GM08714 (cell line): ENCODE measurements around the gene IL1RAPL1.
"Not testable (repeated sequence)": the region's sequence is repeated elsewhere in the genome, so short reads cannot be mapped to it uniquely, and the experiment has no call there.

Experiments
- H3K4me3 ChIP-seq: fragments of 200-500 bp; sonication (Bioruptor generic); 2 replicates; pipeline ENCODE4 v1.5.1; 2014; ENCODE audit warnings: mild to moderate bottlenecking, low read length, inconsistent platforms
- ZNF274 ChIP-seq: IDR thresholded peaks from 2 replicates; pipeline ENCODE4 v1.6.1; 2012; ENCODE audit warnings: mild to moderate bottlenecking, low read depth, low read length

The IL1RAPL1 gene

DNA sequence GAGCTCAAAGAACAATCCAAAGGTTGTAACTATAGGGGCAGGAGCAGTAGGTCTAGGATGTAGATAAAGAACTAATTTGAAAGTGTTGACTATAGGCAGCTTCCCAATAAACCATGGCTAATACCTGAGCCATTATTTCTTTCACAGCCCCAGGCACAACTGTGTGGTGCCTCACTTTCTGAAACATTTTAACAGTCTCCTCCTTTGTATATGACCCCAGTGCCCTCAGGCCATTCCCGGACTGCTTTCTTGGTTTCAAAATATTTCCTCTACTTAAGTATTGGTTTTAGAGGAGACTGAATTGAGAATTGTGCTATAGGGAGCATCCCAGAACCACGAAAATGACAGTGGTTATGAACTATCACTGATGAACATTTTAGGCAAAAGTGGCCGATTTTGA, 728.7 kb downstream of the IL1RAPL1 start:
- no peak for TF ChIP-seq ZNF274
- no peak overlapping the region for H3K4me3 ChIP-seq

DNA sequence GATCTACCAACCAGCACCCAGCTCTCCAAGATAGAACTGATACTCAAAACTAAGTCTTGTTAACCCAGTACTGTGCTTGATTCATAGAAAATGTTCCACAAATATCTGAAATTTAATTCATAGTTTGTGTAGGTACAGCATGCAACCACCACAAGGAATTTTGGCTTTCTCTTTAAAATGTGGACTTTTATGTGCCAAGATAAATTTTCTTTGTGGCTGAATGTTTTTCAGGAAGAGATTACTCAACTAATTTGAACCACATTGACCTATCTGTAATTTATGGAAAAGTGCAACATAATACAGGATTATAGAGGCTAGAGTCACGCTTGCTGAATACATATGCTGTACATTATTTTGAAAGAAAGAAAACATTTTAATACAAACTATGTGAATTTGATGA, 730.8 kb downstream of the IL1RAPL1 start:
- TF ChIP-seq ZNF274, result no peak
- H3K4me3 ChIP-seq, result no peak overlapping the region

DNA sequence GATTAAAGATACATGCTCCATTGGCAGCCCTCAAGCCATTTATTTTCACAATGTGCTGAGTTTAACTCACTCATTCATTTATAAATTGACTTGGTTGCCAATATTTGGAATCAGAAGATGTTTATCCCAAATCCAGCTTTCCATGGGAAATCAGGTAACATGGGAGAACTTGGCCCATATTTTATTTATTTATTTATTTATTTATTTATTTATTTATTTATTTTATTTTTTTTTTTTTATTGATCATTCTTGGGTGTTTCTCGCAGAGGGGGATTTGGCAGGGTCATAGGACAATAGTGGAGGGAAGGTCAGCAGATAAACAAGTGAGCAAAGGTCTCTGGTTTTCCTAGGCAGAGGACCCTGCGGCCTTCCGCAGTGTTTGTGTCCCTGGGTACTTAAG, 745.2 kb downstream of the IL1RAPL1 start:
- H3K4me3 ChIP-seq, result not testable (repeated sequence)

DNA sequence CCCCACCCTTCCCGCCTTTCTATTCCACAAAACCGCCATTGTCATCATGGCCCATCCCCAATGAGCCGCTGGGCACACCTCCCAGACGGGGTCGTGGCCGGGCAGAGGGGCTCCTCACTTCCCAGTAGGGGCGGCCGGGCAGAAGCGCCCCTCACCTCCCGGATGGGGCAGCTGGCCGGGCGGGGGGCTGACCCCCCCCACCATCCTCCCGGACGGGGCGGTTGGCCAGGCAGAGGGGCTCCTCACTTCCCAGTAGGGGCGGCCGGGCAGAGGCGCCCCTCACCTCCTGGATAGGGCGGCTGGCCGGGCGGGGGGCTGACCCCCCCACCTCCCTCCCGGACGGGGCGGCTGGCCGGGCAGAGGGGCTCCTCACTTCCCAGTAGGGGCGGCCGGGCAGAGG, 745.8 kb downstream of the IL1RAPL1 start:
- not testable (repeated sequence) for H3K4me3 ChIP-seq

DNA sequence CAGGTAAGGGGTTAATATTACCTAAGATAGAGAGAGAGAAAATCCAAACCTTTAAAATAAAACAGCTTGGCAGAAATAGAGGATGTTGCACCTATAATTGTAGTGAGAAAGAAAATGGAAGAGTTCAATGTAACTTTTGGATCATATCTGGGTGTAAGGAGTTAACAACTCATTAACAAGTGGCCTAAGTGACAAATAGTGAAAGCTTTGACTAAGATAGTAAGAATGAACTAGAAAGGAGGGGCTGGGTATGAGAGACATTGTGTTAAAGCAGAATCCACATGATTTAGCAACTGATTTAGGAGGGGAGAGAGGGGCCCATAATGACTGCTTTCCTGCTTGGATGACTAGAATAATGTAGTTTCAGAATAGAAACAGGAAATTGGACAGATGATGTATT, 761.0 kb downstream of the IL1RAPL1 start:
- H3K4me3 ChIP-seq, result no peak overlapping the region
- TF ChIP-seq ZNF274, result no peak

DNA sequence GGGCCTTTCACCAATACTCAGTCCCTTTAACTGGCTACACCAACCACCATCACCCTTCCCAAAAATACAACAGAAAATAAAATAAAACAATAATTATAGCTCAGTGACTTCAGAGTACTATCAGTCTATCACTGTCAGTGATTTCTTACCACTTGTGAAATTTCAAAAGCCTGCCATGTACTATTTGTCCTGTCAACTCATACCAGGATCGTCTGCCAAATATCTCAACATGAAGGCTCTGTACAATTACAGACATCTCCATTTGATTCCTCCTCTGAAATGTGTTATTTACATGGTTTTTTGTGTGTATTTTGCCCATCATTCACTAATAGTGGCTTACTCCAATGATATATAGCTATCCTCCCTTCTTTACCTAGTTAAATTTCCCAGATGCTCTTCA, 772.0 kb downstream of the IL1RAPL1 start:
- no peak for TF ChIP-seq ZNF274
- no peak overlapping the region for H3K4me3 ChIP-seq

DNA sequence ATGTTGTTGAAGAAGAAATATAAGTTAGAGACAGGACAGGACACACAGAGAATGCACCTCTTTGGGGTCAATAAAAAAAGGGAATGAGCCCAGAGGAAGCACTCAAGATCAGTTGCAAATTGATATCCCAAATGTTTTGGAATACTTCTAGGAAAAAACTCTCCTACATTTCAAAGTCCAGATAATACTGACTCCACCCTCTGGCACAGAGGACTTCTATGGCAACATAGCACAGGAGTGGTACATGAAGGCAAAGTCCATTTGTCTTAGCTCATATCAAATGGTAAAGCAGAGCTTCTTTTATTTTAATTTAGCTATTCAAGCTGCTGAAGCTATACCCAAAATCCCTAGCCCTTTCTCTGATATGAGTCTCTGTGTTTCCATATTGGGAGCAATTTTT, 787.5 kb downstream of the IL1RAPL1 start:
- not testable (repeated sequence) for H3K4me3 ChIP-seq

DNA sequence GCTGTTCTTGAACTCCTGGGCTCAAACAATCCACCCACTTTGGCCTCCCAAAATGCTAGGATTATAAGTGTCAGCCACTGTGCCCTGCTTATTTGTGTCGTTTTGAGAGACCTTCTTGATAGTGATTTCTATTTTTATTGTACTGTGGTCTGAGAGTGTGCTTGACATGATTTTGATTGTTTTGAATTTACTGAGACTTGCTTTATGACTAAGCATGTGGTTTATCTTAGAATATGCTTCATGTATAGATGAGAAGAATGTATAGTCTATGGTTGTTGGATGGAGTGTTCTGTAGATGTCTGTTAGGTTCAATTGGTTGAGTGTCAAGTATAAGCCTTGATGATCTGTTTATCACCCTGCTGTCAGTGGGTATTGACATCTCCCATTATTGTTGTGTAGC, 789.3 kb downstream of the IL1RAPL1 start:
- H3K4me3 ChIP-seq, result no peak overlapping the region
- TF ChIP-seq ZNF274, result no peak

DNA sequence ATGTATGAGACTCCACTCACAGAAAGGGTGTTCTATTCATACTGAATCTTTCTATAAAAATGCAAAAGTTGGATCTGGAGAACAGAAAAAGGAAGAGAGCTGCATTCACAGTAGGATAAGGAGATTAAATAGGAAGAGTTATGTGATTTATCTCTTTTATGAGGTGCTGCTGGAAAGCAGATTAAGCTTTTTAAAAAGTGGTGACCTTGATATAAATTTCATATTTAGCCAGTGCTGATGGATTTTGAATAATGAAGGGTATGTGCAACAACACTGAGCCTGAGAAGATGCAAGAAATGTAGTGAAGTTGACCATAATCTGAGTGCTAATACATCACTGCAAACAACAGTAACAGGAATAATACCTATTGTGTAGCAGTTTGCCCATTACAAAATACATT, 795.6 kb downstream of the IL1RAPL1 start:
- H3K4me3 ChIP-seq, result no peak overlapping the region
- no peak for TF ChIP-seq ZNF274

DNA sequence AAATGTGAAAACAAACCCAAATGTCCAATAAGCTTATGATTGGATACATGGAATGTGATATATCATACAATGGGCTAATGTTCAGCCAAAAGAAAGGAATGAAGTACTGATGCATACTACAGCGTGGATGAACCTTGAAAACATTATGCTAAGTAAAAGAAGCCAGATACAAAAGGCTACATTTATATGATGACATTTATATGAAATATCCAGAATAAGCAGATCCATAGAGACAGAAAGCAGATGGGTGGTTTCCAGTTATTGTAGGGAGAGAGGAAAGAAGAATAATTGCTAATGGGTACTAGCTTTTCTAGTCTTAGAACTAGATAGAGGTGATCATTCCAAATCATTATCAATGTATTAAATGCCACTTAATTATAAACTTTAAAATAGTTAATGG, 801.3 kb downstream of the IL1RAPL1 start:
- TF ChIP-seq ZNF274, result no peak
- no peak overlapping the region for H3K4me3 ChIP-seq

DNA sequence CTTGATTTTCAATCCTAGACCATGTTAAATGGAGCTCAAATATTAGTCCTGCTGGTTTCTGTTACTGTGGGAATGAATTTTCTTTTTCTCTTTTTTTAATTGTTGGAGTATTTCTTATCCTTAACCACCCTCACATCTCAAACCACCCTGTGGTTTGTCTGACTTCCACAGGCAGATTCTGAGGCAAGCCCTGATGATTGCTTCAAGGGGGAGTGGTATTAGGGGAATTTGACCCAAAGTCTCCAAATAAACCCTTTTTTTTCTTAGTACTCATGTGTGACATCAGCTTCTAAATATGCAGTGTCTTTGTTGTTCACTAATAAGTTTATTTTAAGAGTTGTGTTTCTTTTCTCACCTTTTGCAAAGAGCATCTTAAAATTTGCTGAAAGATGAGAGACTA, 810.3 kb downstream of the IL1RAPL1 start:
- TF ChIP-seq ZNF274, result no peak
- H3K4me3 ChIP-seq, result no peak overlapping the region

DNA sequence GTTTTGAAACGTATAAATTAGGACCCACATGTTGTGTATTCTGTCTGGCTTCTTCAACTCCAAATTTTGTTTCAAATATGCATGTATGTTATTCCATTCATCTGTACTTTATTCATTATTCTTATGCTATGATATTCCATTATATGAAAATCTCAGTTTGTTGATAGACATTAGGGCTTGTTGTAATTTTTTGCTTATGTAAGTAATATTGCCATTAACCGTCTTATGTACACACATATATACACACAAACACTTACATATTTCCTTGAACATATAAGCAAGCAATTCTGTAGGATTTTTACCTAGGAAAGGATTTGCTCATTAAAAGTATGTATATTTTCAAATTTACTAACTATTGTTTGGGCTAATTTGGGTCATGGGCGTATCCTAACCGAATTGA, 820.1 kb downstream of the IL1RAPL1 start:
- TF ChIP-seq ZNF274, result no peak
- no peak overlapping the region for H3K4me3 ChIP-seq

DNA sequence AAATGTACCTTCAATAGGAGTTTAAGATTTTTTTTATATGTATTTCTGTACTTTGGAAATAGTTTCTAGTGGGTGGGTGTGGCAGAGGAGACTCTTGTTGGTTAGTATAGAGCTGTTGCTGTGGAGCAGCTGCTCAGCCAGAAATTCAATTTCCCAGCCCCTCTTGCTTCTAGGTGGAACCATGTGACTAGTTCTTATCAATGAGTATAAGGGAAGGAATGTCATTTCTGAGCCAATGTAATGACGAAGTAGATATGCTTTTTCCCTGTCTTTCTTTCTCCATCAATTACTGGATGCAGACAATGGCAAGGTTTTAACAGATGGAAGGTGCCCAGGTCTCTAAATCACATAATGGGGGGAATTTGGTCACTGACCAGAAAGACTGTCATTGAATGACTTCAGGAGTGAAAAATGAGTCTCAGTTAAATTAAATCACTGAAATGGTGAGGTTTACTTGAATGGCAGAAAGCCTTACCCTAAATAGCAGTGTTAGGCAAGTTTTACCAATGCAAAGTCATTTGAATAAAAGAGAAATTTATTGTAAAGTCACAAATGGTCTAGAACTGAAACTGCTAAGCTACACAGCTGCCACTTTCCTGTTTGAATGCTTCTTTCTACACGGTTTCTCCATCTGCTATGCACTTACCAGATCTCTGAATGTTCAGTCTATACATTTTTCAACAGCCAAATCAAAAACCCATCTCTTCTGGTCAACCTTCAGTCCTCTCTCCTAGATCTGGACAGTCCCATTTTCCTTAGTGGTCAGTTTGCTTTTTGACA, 832.7 kb downstream of the IL1RAPL1 start:
- TF ChIP-seq ZNF274, result no peak
- H3K4me3 ChIP-seq, result no peak overlapping the region

DNA sequence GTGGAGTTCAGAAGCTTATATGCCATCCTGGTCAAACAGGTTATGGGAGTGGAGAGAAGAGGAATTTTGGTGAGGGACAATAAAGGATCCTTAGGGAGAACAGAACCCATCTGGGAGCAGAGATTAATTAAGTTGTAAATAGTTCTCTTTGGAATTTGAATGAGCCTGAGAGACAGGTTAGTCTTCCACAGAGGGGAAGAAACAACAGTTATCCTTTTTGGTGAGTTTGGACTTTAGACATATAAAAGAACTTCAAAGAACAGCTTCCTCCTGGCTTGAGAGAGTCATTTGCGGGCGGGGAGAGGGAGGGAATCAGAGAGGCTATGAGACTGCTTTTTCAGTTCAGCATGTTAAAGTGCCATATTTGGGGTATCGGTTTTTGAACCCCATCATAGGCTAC, 834.8 kb downstream of the IL1RAPL1 start:
- TF ChIP-seq ZNF274, result no peak

DNA sequence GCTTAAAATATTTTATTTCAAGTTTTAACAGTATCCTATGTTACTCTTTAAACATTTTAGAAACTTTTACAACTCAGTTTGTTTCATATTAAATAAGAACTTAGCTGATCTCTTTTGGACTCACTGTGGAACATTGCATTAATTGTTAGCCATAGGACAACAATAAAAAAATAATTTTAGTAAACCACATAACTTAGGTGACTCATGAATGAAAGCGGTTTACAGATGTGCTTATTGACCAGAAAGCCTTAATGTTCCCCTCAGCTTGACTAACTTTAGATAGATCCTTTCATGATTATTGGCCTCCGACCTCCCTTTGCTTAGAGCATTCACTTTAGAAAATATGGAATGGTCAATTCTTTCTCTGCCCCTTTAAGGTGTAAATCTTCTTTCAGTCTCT, 844.6 kb downstream of the IL1RAPL1 start:
- no peak for TF ChIP-seq ZNF274
- no peak overlapping the region for H3K4me3 ChIP-seq

More for the DNA sequence above, 834.8 kb downstream of the IL1RAPL1 start:
- no peak overlapping the region for H3K4me3 ChIP-seq

DNA sequence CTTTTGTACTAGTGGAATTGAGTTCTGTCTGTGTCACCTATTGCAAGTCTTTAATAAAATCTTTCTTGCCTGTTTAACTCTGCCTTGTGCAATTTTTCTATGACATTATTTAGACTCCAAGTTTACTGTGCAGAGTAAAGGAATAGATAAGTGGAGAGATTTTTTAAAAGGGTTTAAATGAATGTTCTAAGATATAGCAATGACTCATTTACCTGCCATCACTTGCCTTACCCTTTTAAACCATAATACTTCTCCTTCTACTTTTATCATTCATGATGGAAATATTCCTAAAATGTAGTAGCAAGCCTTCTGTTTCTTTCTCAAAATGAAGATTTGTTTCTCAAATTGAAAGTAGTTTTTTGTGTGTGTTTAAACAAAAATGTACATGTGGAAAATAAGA, 845.3 kb downstream of the IL1RAPL1 start:
- H3K4me3 ChIP-seq, result no peak overlapping the region
- TF ChIP-seq ZNF274, result no peak
